Uterus (tissue), 4 donors: ENCODE measurements around the gene PKN3. TPM values are rescaled to one million over a fixed set of nuclear protein-coding genes. Genes with fewer than 3 reads are reported as not detected.

Experiments
- DNase-seq, 2 donors: peaks; one replicate each; pipeline ENCODE4 v3.0.0-alpha.2; 2019 to 2020
- H3K27ac ChIP-seq, 2 donors: fragments of 200-600 bp; sonication (generic); 1 replicate in 1 of 2; 2 replicates in 1 of 2; pipeline ENCODE4 v1.5.1; 2016 to 2018
- H3K27me3 ChIP-seq, 2 donors: fragments of 200-600 bp; sonication (generic); one replicate each; pipeline ENCODE4 v1.5.1; 2018 to 2019; ENCODE audit warnings: control low read depth in 1 of 2
- H3K36me3 ChIP-seq, 2 donors: fragments of 200-600 bp; sonication (generic); one replicate each; pipeline ENCODE4 v1.5.1; 2019; ENCODE audit warnings: control low read depth in 1 of 2
- H3K4me1 ChIP-seq, 2 donors: fragments of 200-600 bp; sonication (generic); one replicate each; pipeline ENCODE4 v1.5.1; 2018 to 2019; ENCODE audit warnings: control low read depth in 1 of 2
- H3K4me3 ChIP-seq, 2 donors: fragments of 200-600 bp; sonication (generic); 1 replicate in 1 of 2; 2 replicates in 1 of 2; pipeline ENCODE4 v1.5.1; 2018 to 2019; ENCODE audit warnings: mild to moderate bottlenecking in 1 of 2
- H3K9me3 ChIP-seq, 2 donors: fragments of 200-600 bp; sonication (generic); one replicate each; pipeline ENCODE4 v1.5.1; 2019; ENCODE audit warnings: control low read depth in 1 of 2
- CTCF ChIP-seq, 4 experiments: fragments of 200-600 bp in 2 of 4; fragments of 450-650 bp in 2 of 4; sonication (generic) in 2 of 4; IDR thresholded peaks; one replicate each; pipeline ENCODE4 v1.5.1; 2016 to 2019; ENCODE audit warnings: antibody characterized with exemption in 4 of 4, mild to moderate bottlenecking in 2 of 4, moderate library complexity in 1 of 4
- POLR2A ChIP-seq, 2 donors: fragments of 450-650 bp; IDR thresholded peaks; one replicate each; pipeline ENCODE4 v1.6.1; 2016; ENCODE audit warnings: antibody characterized with exemption in 2 of 2, mild to moderate bottlenecking in 1 of 2, moderate library complexity in 1 of 2
- intact Hi-C: fragments of 100-400 bp; cut with DNase I; formaldehyde crosslinking; loops from one replicate; pipeline ENCODE4 v1.15.1; 2023; ENCODE audit warnings: low total_unique reads
- total RNA-seq, 4 donors: library from RNA; depleted of rRNA in 3 of 4; stranded (reverse); fragments of >200 nt in 3 of 4; gene quantifications; one replicate each; pipeline versions ENCODE4 v1.1.0 to v1.2.4, GENCODE V29; 2014 to 2023
- donor health status: DM: yes; HTN: yes; CAD: no.

The PKN3 gene
- total RNA-seq, 4 donors from 2014 or later: 2.4 to 19.5 (median 4.5) TPM

GRCh38 chr9:128702949-128703615 lies 779 bp downstream of the PKN3 start:
- Histone ChIP-seq H3K36me3 (no peaks in the 10 kb centered on the region), H3K4me1 (no peaks in the 10 kb centered on the region), H3K9me3 (no peaks in the 10 kb centered on the region), H3K4me3 (peak overlapping the region; percentile 49 to 73), H3K27me3 (no peaks in the 10 kb centered on the region), H3K27ac (peak overlapping the region; percentile 85 to 89)
- intact Hi-C loops: no loop called here
- no peak for TF ChIP-seq POLR2A (IDR thresholded peaks at IDR 0.05)
- no peak for TF ChIP-seq CTCF (IDR thresholded peaks at IDR 0.05)
- peak; percentile 33 to 42 for DNase-seq

GRCh38 chr9:128703616-128704355 lies 1.5 kb downstream of the PKN3 start:
- peak overlapping the region; percentile 85 to 89 for H3K27ac ChIP-seq

GRCh38 chr9:128704356-128704670 lies 2.0 kb downstream of the PKN3 start:
- no peak for DNase-seq
- Histone ChIP-seq H3K27me3 (no peaks in the 10 kb centered on the region), H3K36me3 (no peaks in the 10 kb centered on the region), H3K4me3 (no peak overlapping the region), H3K27ac (peak overlapping the region; percentile 85 to 89), H3K4me1 (no peaks in the 10 kb centered on the region), H3K9me3 (no peaks in the 10 kb centered on the region)
- TF ChIP-seq CTCF (IDR thresholded peaks at IDR 0.05) (no peak), POLR2A (IDR thresholded peaks at IDR 0.05) (no peak)
- intact Hi-C loops: no loop called here

More at GRCh38 chr9:128703616-128704355, 1.5 kb downstream of the PKN3 start:
- peak overlapping the region; percentile 49 to 73 for H3K4me3 ChIP-seq
- no peaks in the 10 kb centered on the region for H3K36me3 ChIP-seq
- TF ChIP-seq CTCF (IDR thresholded peaks at IDR 0.05): no peak
- peak; percentile 37 to 61 for DNase-seq
- H3K9me3 ChIP-seq: no peaks in the 10 kb centered on the region
- intact Hi-C loops: no loop called here
- H3K4me1 ChIP-seq: no peaks in the 10 kb centered on the region
- H3K27me3 ChIP-seq: no peaks in the 10 kb centered on the region

- no peak for DNase-seq
- H3K4me1 ChIP-seq: no peaks in the 10 kb centered on the region
- H3K4me3 ChIP-seq: no peak overlapping the region
- no peaks in the 10 kb centered on the region for H3K27me3 ChIP-seq
- intact Hi-C loops: no loop called here
- H3K9me3 ChIP-seq: no peaks in the 10 kb centered on the region
- H3K27ac ChIP-seq: no peak overlapping the region
- no peaks in the 10 kb centered on the region for H3K36me3 ChIP-seq
- TF ChIP-seq POLR2A (IDR thresholded peaks at IDR 0.05): no peak
- no peak for TF ChIP-seq CTCF (IDR thresholded peaks at IDR 0.05)
Measured at GRCh38 chr9:128705051-128705965, 3.0 kb downstream of the PKN3 start.
